ENCODE measurements around the gene SEC31B. TPM values are rescaled to one million over a fixed set of nuclear protein-coding genes. Genes with fewer than 3 reads are reported as not detected.

The SEC31B gene
- total RNA-seq, 1 experiment from 2014 or later, result 6.3 TPM

DNA sequence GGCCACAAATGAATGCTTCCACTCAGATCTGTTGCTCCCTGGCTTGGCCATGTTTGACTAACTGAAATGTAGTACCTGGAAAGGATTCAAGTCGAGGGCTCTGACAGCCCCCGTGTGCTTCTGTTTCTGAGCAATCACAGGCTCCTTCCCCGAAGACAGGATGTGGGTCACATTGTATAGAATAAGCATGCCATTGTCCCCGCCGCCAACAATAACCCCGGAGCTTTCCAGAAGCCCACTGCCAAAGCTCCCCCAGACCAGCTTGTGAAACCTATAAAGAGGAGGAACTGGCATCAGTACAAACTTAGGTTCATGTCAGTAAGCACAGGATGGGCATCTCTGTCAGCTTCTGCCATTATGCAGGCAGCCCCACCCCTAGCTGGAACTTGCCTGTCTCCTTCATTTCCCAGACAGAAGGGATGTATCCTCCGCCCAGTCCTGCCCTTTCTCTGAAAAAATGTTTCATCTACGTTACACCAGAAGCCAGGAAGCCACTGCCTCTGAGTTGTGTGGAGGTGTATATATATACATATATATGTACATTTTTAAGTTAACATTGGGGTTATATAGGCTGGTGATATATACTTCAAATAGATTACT is 10.3 kb downstream of the SEC31B start:
- no peaks in the 10 kb centered on the region for H3K9me3 ChIP-seq (ENCODE audit: control insufficient read depth, low read depth, low read length)
- H2AK5ac ChIP-seq (ENCODE audit: insufficient read length, low read length), result no peak overlapping the region
- H4K20me1 ChIP-seq (ENCODE audit: control insufficient read depth, insufficient read depth, insufficient read length), result no peaks in the 10 kb centered on the region
- no peak overlapping the region for H3K23ac ChIP-seq (ENCODE audit: insufficient read length, low read depth, low read length)
- no peak overlapping the region for H3K14ac ChIP-seq (ENCODE audit: insufficient read depth, low read length)
- no peak overlapping the region for H3K27ac ChIP-seq (ENCODE audit: insufficient read length, low read depth, low read length)
- WGBS (ENCODE audit: extremely low coverage, insufficient read length, low lambda C conversion rate), result no CpG with 5 or more reads among the region's 8 CpGs
- H3K4me2 ChIP-seq (ENCODE audit: insufficient read depth, insufficient read length, low read length), result no peak overlapping the region
- H3K4ac ChIP-seq (ENCODE audit: low read depth, low read length), result no peak overlapping the region
- no peaks in the 10 kb centered on the region for H3K27me3 ChIP-seq (ENCODE audit: insufficient read depth, low read length)
- no peak overlapping the region for H3K56ac ChIP-seq (ENCODE audit: insufficient read length, low read depth, low read length)
- no peak overlapping the region for H4K91ac ChIP-seq (ENCODE audit: insufficient read length, low read depth, low read length)
- H2BK5ac ChIP-seq (ENCODE audit: insufficient read length, low read length), result no peak overlapping the region
- no peak overlapping the region for H3K18ac ChIP-seq (ENCODE audit: insufficient read length, low read depth, low read length)
- no peaks in the 10 kb centered on the region for H3K23me2 ChIP-seq (ENCODE audit: insufficient read length, low read depth, low read length, poor library complexity, severe bottlenecking)
- H2BK12ac ChIP-seq (ENCODE audit: insufficient read length, low read depth, low read length), result no peak overlapping the region
- no peak overlapping the region for H3K27ac Mint-ChIP-seq
- peaks cover 2% of the 10 kb centered on the region in 2 experiments; a peak in 2 of 4 replicates for H3K4me1 Mint-ChIP-seq
- H2BK120ac ChIP-seq (ENCODE audit: low read depth, low read length, poor library complexity, severe bottlenecking), result no peak overlapping the region
- no peaks in the 10 kb centered on the region for H3K9me3 Mint-ChIP-seq
- no peak overlapping the region for H3T11ph ChIP-seq (ENCODE audit: low read length)
- no peak overlapping the region for H3K4me3 Mint-ChIP-seq
- no peaks in the 10 kb centered on the region; a peak in 1 of 7 replicates for H3K36me3 Mint-ChIP-seq (ENCODE audit: insufficient read depth in 1 of 3, low read depth in 3 of 3)
- H3K79me2 ChIP-seq (ENCODE audit: insufficient read depth, low read length), result no peaks in the 10 kb centered on the region
- no peaks in the 10 kb centered on the region for H3K79me1 ChIP-seq (ENCODE audit: insufficient read depth, low read depth, low read length, poor library complexity, severe bottlenecking)
- no peak overlapping the region for H3K9ac ChIP-seq (ENCODE audit: extremely low read depth, insufficient read length, low read length)
- H3K4me1 ChIP-seq (ENCODE audit: insufficient read depth, low read length), result no peaks in the 10 kb centered on the region
- TF ChIP-seq, protein P1, sequence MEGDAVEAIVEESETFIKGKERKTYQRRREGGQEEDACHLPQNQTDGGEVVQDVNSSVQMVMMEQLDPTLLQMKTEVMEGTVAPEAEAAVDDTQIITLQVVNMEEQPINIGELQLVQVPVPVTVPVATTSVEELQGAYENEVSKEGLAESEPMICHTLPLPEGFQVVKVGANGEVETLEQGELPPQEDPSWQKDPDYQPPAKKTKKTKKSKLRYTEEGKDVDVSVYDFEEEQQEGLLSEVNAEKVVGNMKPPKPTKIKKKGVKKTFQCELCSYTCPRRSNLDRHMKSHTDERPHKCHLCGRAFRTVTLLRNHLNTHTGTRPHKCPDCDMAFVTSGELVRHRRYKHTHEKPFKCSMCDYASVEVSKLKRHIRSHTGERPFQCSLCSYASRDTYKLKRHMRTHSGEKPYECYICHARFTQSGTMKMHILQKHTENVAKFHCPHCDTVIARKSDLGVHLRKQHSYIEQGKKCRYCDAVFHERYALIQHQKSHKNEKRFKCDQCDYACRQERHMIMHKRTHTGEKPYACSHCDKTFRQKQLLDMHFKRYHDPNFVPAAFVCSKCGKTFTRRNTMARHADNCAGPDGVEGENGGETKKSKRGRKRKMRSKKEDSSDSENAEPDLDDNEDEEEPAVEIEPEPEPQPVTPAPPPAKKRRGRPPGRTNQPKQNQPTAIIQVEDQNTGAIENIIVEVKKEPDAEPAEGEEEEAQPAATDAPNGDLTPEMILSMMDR (conservative IDR thresholded peaks at IDR 0.05), result no peak
- no peak overlapping the region for H4K5ac ChIP-seq (ENCODE audit: insufficient read length, low read depth, low read length)
- H2BK20ac ChIP-seq (ENCODE audit: low read depth, low read length, poor library complexity, severe bottlenecking), result no peak overlapping the region
- H4K8ac ChIP-seq (replicated peaks; ENCODE audit: insufficient read length, low read depth, low read length), result no peak overlapping the region
- DNase-seq, result no peak
- no peak overlapping the region for H2BK15ac ChIP-seq (ENCODE audit: low read depth, low read length)
- peaks cover 56% of the 10 kb centered on the region for H3K27me3 Mint-ChIP-seq (ENCODE audit: low read depth)
- no peak overlapping the region for H2AFZ ChIP-seq (ENCODE audit: low read length)
